ENCODE measurements around the gene PLA2G2D.

PLA2G2D gene

DNA sequence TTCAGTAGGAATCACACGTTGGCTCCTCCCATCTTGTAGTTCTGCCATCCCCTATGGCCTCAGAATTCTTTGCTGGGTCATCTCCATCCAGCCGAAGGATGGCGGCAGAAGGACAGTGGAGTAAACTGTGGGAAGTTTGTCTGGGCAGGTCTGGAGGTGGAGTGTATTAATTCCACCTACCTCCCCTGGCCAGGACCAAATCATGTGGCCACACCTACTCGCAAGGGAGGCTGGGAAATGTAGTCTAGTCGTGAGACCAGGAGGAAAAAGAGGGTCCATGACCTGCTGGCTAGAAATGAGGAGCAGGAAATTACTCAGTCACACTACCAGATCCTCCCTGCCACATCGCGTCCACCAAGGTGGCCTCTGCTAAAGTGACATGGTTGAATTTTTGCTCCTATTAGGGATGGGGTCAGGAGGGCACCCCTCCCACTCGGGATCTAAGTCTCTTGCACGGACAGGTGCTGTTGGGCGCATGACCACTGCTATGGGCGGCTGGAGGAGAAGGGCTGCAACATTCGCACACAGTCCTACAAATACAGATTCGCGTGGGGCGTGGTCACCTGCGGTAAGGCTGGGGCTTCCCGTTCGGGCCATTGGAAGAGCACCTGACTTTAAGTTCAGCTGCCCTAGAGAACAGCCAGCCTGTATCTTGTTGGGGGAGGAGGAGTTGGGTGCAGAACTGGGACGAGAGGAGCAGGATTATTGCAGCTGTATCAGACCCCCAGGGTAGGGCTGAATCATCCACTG is 29.8 kb downstream of the PLA2G2D start:
- no peak for DNase-seq (ENCODE audit: low read depth in 2 of 2)

DNA sequence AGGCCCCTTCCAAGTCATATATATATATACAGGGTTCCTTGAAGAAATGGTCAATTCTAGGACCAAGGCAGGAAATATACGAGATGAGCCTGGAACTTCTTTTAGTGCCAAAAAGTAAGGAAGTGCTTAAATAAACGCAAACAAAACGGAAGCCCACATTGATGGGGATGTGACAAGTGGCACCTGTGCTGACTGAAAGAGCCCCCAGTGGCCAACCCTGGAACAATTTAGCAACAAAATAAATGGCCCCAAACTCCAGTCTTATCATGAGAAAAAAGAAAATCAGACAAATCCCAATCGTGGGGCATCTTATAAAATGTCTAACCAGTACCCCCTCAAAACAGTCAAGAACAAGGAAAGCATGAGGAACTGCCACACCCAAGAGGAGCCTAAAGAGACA is 31.7 kb downstream of the PLA2G2D start:
- DNase-seq (ENCODE audit: low read depth in 2 of 2): no peak

DNA sequence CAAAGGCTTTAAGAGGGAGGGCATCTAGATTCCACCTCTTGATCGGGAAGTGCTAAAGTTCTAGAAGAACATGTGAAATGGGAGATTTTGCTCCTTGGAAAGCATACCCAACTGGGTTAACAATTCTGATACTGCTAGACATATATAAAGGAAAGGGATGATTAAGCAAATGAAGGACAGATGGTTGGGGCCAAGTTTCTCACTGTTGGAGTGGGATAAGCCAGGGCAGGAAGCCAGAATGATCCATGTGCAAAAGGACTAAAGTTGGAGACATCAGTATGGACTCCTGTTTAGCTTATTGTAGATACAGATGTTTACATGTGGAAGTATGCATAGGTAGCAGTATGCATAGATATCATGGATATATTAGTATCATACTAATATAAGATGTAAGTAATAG is 32.5 kb downstream of the PLA2G2D start:
- no peak for DNase-seq (ENCODE audit: low read depth in 2 of 2)

DNA sequence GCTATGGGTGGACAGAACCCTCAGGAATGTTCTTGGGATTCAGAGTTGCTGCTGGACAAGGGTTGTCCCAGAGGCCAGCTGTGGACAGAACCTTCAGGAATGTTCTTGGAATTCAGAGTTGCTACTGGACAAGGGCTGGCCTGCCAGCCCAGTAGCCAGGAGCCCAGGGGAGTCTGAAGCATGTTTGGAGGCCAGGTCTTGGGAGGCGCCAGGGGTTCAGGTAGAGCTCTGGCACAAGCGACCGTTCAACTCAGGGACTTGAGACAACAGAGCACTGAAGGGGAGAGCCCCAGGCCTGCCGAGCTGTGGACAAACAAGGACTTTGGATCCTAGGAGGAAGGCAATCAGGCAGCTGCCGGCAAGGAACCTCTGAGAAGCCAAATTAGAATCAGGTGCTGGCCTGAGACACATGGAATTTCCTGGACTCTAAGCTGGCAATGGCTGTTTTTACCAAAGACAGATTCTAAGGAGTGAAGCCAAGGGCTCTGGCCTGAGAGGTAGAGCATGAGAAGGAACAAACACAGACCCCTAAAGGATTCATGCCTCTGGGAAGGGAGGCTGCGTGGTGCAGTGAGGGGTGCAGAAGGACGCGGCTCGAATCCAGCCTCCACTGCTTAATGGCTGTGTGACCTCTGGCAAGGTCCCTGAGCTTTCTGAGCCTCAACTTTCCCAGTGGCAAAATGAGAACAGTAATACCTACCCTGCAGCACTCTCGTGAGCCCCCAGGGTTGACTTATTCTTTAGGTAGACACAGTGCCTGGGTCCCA is 36.0 kb downstream of the PLA2G2D start:
- DNase-seq (ENCODE audit: low read depth in 2 of 2): no peak

DNA sequence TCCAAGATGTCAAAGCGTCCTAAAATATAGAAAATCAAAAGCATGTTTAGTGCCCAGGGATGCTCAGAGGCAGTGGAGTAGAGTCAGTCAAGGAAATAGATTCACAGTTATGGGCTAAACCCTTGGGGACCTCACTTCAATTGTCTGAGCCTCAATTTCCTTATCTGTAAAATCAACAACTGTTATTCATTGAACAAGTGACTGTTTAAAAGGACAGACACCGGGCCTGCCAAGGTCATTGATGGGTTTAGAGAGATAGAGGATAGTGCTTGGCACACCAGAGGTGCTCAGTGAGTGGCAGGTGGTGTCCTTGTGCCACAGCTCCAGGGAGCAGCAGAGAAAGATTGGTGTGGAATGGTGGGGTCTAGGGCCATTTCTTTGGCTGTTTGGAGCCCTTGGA is 36.6 kb downstream of the PLA2G2D start:
- no peak for DNase-seq (ENCODE audit: low read depth in 2 of 2)

DNA sequence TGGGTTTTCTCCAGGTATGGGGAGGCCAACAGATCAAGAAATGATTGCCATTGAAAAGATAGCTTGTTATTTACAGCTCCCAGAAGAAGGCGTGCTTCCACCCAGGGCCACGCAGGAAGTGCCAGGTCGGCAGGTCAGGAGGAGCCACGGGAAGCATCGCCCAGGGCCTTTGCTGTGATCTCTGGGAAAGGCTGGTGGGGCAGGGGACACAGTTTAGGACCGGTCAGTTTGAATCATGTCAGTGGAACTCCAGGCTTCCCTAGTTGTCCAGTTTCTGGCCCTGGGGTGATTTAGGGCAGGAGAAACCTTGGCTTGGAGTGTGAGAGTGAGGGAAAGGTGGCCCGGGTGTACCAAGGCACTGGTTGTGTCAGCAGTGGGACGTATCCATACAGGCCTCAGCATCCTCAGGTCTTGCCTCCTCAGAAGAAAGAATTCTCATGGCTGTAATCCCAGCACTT is 38.0 kb downstream of the PLA2G2D start:
- DNase-seq (ENCODE audit: low read depth in 2 of 2): no peak

DNA sequence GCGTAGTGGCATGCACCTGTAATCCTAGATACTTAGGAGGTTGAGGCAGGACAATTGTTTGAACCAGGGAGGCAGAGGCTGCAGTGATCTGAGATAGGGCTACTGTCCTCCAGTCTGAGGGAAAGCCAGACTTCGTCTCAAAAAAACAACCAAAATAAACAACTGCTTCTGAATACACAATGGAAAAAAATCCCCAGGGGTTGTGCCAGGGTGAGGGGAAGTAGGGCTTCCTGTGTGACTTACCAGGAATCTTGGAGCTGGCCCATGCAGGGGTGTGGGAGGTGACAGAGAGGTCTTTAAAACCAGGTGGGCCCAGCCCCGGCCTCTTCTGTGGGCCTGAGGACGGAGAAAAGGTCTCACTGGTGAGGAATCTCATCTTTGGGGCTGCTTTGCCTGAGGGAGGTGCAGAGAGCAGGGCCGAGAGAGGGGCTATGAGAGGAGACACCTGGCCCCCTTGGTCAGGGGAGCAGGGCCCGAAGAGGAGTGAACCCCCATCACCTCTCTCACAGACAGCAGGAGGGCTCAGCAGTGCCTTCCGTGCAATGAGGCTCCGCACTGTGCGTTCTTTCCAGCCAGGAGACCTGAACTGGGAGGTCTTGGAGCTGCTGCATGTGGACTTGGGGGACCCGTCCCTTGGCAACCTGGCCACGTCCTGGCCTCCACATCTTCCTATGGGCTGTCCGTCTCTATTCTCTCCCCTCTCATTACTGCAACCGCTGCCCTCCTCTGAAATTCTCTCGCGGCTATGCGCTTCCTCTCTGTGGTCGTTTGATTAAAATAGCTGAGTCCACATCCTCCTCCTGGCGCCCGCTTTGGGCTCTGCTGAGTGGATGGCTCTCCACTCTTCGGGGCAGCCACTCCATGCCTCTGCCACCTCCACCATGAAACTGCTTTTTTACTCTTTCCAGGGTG is 38.6 kb downstream of the PLA2G2D start:
- DNase-seq (ENCODE audit: low read depth in 2 of 2): no peak

DNA sequence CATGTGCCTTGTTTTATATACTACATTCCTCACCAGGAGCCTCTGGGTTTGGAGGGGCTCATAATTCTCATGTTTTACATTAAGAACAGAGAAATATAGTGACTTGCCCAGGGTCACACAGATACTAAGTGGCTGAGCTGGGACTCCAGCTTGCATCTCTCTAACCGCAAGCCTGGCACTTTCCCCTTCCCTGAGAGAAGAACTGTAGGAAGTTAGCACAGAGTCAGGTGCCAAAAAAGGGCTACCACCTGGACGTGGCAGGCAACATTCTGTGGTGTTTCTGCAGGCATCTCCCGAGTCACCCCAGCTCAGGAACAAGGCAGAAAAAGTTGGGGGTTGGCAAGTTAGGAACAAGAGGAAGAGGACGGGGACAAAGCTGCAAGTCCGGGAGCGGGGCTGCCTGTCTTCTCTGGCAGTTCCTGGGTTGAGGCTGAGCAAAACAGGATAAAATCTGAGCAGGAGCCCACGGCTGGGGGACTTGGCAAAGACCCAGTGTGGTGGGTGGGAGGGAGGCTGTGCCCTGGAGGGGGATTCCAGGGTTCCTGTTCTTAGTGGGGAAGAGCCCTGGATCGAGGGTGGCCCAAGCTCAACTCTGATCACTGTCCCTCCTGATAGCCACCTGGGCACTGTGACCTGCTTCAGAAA is 39.6 kb downstream of the PLA2G2D start:
- DNase-seq (ENCODE audit: low read depth in 2 of 2): no peak

DNA sequence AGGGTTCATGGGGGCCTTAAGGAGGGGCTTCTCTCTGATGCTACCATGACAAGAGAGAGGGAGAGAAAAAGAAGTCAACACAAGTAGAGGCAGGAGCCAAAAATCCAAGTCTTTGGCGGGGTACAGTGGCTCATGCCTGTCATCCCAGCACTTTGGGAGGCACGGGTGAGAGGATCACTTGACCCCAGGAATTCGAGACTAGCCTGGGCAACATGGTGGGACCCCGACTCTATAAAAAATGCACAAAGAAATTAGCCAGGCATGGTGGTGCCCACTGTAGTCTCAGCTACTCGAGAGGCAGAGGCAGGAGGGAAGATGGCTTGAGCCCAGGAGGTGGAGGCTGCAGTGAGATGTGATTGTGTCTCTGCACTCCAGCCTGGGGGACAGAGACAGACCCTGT is 40.6 kb downstream of the PLA2G2D start:
- DNase-seq (ENCODE audit: low read depth in 2 of 2): no peak

DNA sequence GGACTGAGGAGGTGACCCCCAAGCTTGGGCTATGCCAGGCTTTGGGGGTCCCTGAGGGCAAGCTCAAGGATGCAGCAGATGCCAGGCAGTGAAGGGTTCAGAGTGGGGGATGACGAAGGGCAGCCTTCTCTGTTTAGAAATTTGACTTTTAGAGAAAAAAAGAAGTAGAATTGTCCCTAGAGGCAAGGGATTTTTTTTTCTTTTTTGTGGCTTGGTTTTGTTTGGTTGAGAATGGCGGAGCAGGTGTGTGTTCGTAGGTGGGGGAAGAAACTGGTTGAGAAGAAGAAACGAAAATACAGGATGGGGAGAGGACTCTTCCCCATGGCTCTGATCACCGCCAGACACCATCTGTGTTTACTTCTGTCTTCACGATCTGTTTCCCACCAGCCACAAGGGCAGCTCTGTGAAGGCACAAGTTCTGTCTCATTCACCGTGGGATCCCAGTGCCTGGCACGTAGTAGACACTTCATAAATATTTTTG is 41.1 kb downstream of the PLA2G2D start:
- DNase-seq (ENCODE audit: low read depth in 2 of 2): no peak

DNA sequence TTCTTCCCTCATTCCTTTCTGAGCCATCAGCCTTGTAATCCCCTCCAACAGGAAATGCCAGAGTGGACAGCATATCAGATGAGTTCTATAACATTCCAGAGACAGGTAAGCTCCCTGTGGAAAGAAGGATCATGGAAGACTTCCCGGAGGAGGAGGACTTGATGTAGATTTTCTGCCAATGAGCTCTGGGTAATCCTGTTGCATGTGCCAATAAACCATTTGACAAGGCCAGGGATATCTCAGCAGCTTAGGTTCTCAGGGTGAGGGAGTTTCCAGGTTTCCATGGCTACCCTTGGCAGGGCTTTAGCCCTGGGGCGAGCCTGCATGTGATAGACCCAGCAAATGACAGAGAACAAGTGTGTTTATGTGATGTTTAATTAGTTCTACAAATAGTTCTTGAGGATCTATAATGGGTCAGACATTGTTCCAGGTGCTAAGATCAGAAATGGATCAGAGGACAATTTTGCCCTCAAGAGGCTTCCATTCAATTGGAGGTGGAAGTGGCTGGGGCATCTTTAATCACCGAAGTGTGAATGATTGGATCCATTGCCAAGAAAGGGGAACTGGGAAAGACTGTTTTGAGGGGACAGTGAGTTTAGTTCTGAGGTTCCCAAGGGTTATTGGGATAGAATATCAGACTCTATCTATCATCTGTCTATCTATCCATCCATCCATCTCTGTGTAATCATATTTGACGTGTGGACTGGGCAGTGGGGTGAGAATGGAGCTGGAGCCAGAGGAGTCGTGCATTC is 42.5 kb downstream of the PLA2G2D start:
- no peak for DNase-seq (ENCODE audit: low read depth in 2 of 2)

DNA sequence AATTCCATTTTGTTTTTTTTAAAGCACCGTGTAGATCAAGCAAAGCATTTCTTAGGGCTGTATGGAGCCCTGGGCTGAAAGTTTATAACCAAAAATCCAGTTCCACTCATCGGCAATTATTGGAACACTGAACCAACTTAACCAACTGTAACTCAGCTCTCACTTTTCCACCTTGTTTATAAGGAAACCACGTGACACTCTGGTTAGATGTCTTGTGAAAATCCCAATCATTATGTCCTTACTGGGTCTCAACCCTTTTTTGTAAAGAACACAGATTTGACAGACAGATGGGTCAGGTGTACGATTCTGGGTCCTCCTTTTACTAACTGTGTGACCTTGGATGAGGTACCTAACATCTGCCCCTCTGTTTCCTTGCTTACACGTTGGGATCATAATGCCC is 43.1 kb downstream of the PLA2G2D start:
- DNase-seq (ENCODE audit: low read depth in 2 of 2): no peak

DNA sequence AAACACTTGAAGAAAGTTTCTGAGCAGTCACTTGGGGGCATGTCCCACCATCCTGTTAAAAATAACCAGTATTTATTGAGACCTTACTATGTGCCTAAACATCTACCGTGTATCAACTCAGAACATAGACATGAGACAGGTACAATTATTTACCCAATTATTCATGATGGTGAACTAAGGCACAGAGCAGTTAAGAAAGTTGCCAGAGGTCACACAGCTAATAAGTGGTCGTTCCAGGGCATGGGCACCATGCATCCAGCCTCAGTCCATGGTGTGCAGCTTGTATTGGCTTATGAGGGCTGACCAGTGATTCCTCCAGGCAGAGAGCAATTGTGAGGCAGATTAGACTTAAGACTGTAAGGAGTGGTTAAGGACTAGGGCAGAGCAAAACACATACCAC is 44.0 kb downstream of the PLA2G2D start:
- no peak for DNase-seq (ENCODE audit: low read depth in 2 of 2)

DNA sequence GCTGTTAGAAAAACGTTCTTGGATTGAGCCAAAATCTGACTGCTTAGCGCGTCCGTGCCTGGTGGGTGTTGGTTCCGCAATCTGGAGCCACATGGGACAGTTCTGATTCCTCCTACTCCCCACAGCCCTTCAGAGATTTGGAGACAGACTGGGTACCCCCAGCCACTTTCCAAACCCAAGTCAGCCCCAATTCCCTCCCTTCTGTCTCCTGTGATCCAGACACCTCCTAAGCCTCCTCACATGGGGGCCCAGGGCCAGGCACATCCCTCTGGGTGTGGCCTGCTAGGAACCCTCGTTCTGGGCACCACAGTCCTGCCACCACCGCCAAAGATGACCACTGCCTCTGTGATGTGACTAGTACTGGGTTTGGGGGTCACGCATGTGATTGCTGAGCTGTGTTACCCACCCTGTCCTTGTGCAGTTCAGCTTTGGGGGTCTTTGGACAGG is 44.6 kb downstream of the PLA2G2D start:
- no peak for DNase-seq (ENCODE audit: low read depth in 2 of 2)

DNA sequence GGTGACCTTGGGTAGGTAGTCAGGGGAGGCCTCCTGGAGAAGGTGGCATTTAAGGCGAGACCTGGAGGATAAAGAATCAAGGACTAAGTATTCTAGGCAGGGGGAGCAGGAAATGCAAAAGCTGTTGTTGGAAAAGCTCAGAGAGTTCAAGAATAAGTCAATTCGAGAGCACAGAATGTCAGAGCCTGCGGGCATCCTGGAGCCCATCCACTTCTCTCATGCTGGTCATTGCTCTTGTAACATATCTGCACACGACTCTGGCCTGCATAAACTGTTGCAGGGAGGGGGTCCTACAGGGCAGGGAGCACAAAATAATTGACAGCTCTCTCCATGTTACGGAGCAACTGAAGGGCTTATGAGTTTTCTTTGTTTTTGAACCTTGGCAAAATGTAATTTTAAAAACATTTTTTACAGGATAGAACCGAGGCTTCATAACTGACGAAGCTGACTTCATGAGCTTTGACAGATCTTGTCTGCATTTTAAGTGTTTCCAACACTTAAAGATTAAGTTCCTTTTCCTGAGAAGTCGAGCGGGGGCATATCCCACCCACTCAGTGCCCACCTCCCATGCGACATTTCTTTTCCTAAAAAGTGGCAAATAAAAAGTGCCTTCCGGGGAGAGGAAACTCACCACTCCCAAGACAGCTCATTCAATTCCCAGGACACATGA is 45.1 kb downstream of the PLA2G2D start:
- DNase-seq (ENCODE audit: low read depth in 2 of 2): no peak

DNA sequence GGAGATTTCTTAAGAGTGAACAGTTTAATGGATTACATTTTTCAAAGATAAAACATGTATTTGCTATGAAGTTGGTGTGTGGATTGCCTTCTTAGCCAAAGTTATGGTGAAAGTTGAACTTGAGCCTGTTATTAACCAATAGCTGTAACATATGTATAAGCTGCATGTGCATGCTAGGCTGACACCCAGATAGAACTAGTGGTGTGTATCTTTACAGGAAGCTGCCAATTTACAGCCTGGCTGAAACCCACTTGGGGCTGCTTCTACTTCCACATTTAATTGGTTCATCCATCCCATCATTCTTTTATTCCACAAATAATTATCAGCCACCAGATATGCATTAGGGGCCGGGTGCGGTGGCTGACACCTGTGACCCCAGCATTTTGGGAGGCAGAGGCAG is 46.1 kb downstream of the PLA2G2D start:
- no peak for DNase-seq (ENCODE audit: low read depth in 2 of 2)

DNA sequence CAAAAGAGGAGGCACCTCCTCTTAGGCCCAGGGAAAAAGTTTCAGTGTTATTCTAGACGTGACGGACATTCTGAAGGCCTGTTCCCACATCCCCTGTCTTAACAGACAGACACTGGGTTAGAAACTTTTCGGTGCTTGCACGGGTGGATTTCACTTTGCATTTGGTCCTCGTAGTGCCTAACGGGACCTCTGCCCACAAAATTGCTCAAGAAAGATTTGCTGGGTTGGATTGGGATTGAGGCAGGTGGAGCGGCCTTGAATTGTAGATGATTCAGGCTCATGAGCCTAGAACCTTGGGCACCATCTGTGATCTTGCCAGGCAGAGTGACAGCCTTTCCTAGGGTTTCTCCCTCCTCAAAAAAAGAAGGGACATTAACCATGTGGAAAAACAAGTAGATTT is 46.6 kb downstream of the PLA2G2D start:
- no peak for DNase-seq (ENCODE audit: low read depth in 2 of 2)

DNA sequence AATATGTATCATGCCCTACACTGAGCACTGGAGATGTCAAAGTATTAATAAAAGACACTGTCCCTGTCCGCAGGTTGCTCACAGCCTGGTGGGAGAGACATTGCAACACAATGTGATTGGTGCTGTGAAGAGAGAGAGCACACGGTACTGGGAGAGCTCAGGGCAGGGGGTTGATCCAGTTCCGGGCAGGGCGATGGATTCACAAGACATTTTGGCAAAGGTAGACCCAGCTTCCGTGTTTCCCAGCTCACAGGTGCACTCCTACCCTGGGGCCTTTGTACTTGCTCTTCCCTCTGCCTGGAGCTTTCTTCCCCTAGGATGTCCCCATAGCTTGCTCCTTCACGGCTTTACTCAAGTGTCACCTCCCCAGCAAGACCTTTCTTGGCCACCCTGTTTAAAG is 47.9 kb downstream of the PLA2G2D start:
- no peak for DNase-seq (ENCODE audit: low read depth in 2 of 2)

DNA sequence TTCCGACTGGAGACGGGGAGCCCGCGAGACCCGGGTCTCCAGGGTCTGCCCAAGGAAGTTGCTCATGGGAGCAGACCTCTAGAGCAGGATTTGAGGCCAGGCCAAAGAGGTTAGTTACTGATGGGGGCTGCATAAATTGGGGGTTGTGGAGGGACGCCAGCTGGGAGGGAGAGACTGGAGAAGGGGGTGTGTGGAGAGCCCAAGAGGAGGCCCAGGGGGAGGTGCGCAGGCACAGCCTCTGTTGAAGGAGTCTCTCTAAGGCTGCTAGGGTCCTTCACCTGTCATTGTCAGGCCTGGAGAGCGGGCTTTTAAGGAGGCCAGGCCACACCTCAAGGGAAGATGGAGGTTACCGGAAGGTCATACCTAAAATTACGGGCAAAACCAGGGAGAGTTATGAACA is 49.0 kb downstream of the PLA2G2D start:
- DNase-seq (ENCODE audit: low read depth in 2 of 2): no peak

DNA sequence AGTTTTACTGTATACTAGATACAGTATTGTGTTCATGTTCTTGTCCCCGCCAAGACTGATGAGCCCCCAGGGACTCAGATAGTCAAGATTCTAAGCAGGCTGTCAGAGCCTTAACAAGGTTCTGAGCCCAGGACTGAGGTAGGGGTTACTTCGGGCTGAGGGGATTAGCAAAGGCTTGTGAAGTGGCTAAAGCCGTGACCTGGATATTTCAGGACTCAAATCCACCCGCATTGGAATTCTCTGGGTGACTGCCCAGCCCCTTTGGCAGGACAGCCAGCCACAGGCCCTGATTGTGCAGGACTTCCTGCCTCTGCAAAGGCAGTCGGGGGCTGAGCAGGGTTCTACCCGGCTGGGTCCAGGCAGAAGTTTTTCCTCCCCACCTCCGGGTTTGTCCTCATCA is 49.5 kb downstream of the PLA2G2D start, which contains the start of gene PLA2G5:
PLA2G5 (plus strand) TSS at position 321 of the 400 bp plus-strand sequence. CDS start 14,637 bp downstream, outside the sequence.
- DNase-seq (ENCODE audit: low read depth in 2 of 2): no peak
